PC-9 (cell line): Measurements from ENCODE around the gene SPTBN5. TPM values are rescaled to one million over a fixed set of nuclear protein-coding genes. Genes with fewer than 3 reads are reported as not detected.
A peak's percentile ranks its signal among the peaks of the same experiment; 100 is the strongest.

Experiments
- BruUV-seq: library from RNA; stranded (reverse); fragments of 400-500 nt; replicated peaks from 2 replicates; lab custom pipeline; 2021; lab: Mats Ljungman, UMichigan
- CTCF ChIA-PET: fragments of 300-600 bp; sonication (Branson Sonifier 250); formaldehyde crosslinking; loops from one replicate; lab custom pipeline; 2022; ENCODE audit warnings: antibody characterized with exemption; lab: Charles Lee
- POLR2A ChIA-PET: fragments of 300-600 bp; sonication (Branson Sonifier 250); formaldehyde crosslinking; loops from one replicate; lab custom pipeline; 2022; ENCODE audit warnings: antibody characterized with exemption; ENCODE audit not compliant: unreplicated experiment; lab: Charles Lee
- DNase-seq, 2 experiments: peaks; one replicate each; pipeline versions ENCODE4 v3.0.0 to v3.0.0-alpha.2; 2015 to 2022; ENCODE audit warnings: mixed read lengths in 1 of 2
- H2AFZ ChIP-seq: fragments of 200-600 bp; sonication (generic); 2 replicates; pipeline ENCODE4 v1.8.1; 2017; ENCODE audit warnings: antibody characterized with exemption
- H3F3A ChIP-seq: fragments of 200-600 bp; sonication (generic); 2 replicates; pipeline ENCODE4 v1.8.1; 2017; ENCODE audit warnings: antibody characterized with exemption, mild to moderate bottlenecking, low read depth; ENCODE audit not compliant: insufficient read depth
- H3K27ac ChIP-seq: fragments of 200-600 bp; sonication (generic); 2 replicates; pipeline ENCODE4 v1.6.1; 2016; ENCODE audit warnings: mixed run types
- H3K27me3 ChIP-seq: fragments of 200-600 bp; sonication (generic); 2 replicates; pipeline ENCODE4 v1.6.1; 2016; ENCODE audit warnings: low read depth, mixed run types; ENCODE audit not compliant: insufficient read depth
- H3K36me3 ChIP-seq: fragments of 200-600 bp; sonication (generic); 2 replicates; pipeline ENCODE4 v1.6.1; 2016; ENCODE audit warnings: low read depth, mixed run types
- H3K4me1 ChIP-seq: fragments of 200-600 bp; sonication (generic); replicated peaks from 2 replicates; pipeline ENCODE4 v1.6.1; 2016; ENCODE audit warnings: mixed run types; ENCODE audit not compliant: insufficient read depth
- H3K4me2 ChIP-seq: fragments of 200-600 bp; sonication (generic); 2 replicates; pipeline ENCODE4 v1.6.1; 2017; ENCODE audit warnings: mixed run types
- H3K4me3 ChIP-seq: fragments of 200-600 bp; sonication (generic); 2 replicates; pipeline ENCODE4 v1.6.1; 2016; ENCODE audit warnings: mixed run types
- H3K79me2 ChIP-seq: fragments of 200-600 bp; sonication (generic); 2 replicates; pipeline ENCODE4 v1.6.1; 2017; ENCODE audit warnings: low read depth, mixed run types
- H3K9me2 ChIP-seq: fragments of 200-600 bp; sonication (generic); 2 replicates; pipeline ENCODE4 v1.8.1; 2017; ENCODE audit warnings: mild to moderate bottlenecking; ENCODE audit not compliant: insufficient read depth
- H3K9me3 ChIP-seq: fragments of 200-600 bp; sonication (generic); 2 replicates; pipeline ENCODE4 v1.8.1; 2016; ENCODE audit warnings: low read depth; ENCODE audit not compliant: insufficient read depth
- H4K20me1 ChIP-seq: fragments of 200-600 bp; sonication (generic); 2 replicates; pipeline ENCODE4 v1.8.1; 2017; ENCODE audit not compliant: insufficient read depth
- CTCF ChIP-seq: fragments of 200-600 bp; sonication (generic); conservative IDR thresholded peaks from 2 replicates; pipeline ENCODE4 v1.6.1; 2017; ENCODE audit warnings: mixed run types, antibody characterized with exemption, mild to moderate bottlenecking, moderate library complexity
- EZH2 ChIP-seq: fragments of 200-600 bp; sonication (generic); IDR thresholded peaks from 2 replicates; pipeline ENCODE4 v1.8.0; 2017; ENCODE audit warnings: antibody characterized with exemption, low read depth
- intact Hi-C: fragments of 100-400 bp; cut with micrococcal nuclease; formaldehyde crosslinking; loops from one replicate; pipeline ENCODE4 v1.10.0; 2022; ENCODE audit not compliant: unreplicated experiment
- total RNA-seq: library from RNA; stranded (reverse); gene quantifications from 2 replicates; pipeline ENCODE4 v1.2.3, GENCODE V29; 2021

The SPTBN5 gene
- total RNA-seq, 1 experiment from 2014 or later = 2.6 TPM

GRCh38 chr15:41809121-41809520 lies 84.7 kb downstream of the SPTBN5 start:
- Histone ChIP-seq H3F3A (no peaks in the 10 kb centered on the region), H4K20me1 (no peaks in the 10 kb centered on the region), H3K9me2 (no peaks in the 10 kb centered on the region), H3K4me1 (no peaks in the 10 kb centered on the region), H3K9me3 (no peaks in the 10 kb centered on the region), H3K27ac (no peak overlapping the region), H2AFZ (no peak overlapping the region), H3K4me3 (no peak overlapping the region), H3K36me3 (no peaks in the 10 kb centered on the region), H3K4me2 (no peak overlapping the region), H3K79me2 (no peaks in the 10 kb centered on the region), H3K27me3 (no peaks in the 10 kb centered on the region)
- TF ChIP-seq CTCF (no peak), EZH2 (no peak)
- POLR2A ChIA-PET = no interaction called here
- CTCF ChIA-PET = interaction anchor here (0.7 kb wide), 1 partner anchor 35 kb away, joined by 3 read pairs; the partner anchor contains the start of gene MAPKBP1
- no peak for DNase-seq
- intact Hi-C loops = no loop called here
- BruUV-seq = no TSS peak

GRCh38 chr15:41806291-41807181 lies 87.3 kb downstream of the SPTBN5 start:
- H4K20me1 ChIP-seq = no peaks in the 10 kb centered on the region
- no peak overlapping the region for H2AFZ ChIP-seq
- H3K36me3 ChIP-seq = no peaks in the 10 kb centered on the region
- ChIA-PET CTCF (interaction anchor here (0.5 to 1.6 kb wide), 5 partner anchors 32 to 341 kb away, joined by 3 to 7 read pairs (median 3); partner anchors contain the start of gene MAPKBP1), POLR2A (no interaction called here)
- peak in 1 of 2 experiments; percentile 52 for DNase-seq
- no peaks in the 10 kb centered on the region for H3K27me3 ChIP-seq
- no peak overlapping the region for H3K4me3 ChIP-seq
- no peaks in the 10 kb centered on the region for H3K79me2 ChIP-seq
- H3K27ac ChIP-seq = no peak overlapping the region
- H3K4me2 ChIP-seq = no peak overlapping the region
- TF ChIP-seq EZH2 = no peak
- TF ChIP-seq CTCF = no peak
- H3F3A ChIP-seq = no peaks in the 10 kb centered on the region
- intact Hi-C loops = loop anchor here (1.0 kb wide), 1 partner anchor 32 kb away; the partner anchor contains the start of gene MAPKBP1
- BruUV-seq = no TSS peak
- H3K9me3 ChIP-seq = no peaks in the 10 kb centered on the region
- no peaks in the 10 kb centered on the region for H3K4me1 ChIP-seq
- no peaks in the 10 kb centered on the region for H3K9me2 ChIP-seq

GRCh38 chr15:41805711-41806110 lies 88.1 kb downstream of the SPTBN5 start:
- Histone ChIP-seq H2AFZ (no peak overlapping the region), H3K27ac (no peak overlapping the region), H3K4me3 (no peak overlapping the region), H3K27me3 (no peaks in the 10 kb centered on the region), H3K79me2 (no peaks in the 10 kb centered on the region), H3K9me3 (no peaks in the 10 kb centered on the region), H3K36me3 (no peaks in the 10 kb centered on the region), H4K20me1 (no peaks in the 10 kb centered on the region), H3K4me1 (no peaks in the 10 kb centered on the region), H3F3A (no peaks in the 10 kb centered on the region), H3K4me2 (no peak overlapping the region), H3K9me2 (no peaks in the 10 kb centered on the region)
- intact Hi-C loops = loop anchor here (1.0 kb wide), 1 partner anchor 31 kb away; the partner anchor contains the start of gene MAPKBP1
- no TSS peak for BruUV-seq
- TF ChIP-seq CTCF (no peak), EZH2 (no peak)
- DNase-seq = no peak
- CTCF ChIA-PET = interaction anchor here (0.7 to 1.0 kb wide), 3 partner anchors 33 to 99 kb away, joined by 3 to 5 read pairs (median 4); no protein-coding TSS in a partner anchor
- POLR2A ChIA-PET = interaction anchor here (0.7 kb wide), 2 partner anchors 22 to 122 kb away, joined by 3 to 7 read pairs; no protein-coding TSS in a partner anchor
